Left colon (tissue), 2 donors: Measurements from ENCODE around the gene SERPINB1. TPM values are rescaled to one million over a fixed set of nuclear protein-coding genes. Genes with fewer than 3 reads are reported as not detected.
A peak's percentile ranks its signal among the peaks of the same experiment; 100 is the strongest.

Experiments
- ATAC-seq: fragments of 200-7000 bp; cut with Tn5 transposase; one replicate; pipeline ENCODE4 v1.9.1; 2020; ENCODE audit warnings: mild to moderate bottlenecking, moderate library complexity
- DNase-seq, 2 donors: peaks; one replicate each; pipeline ENCODE4 v3.0.0-alpha.2; 2020
- intact Hi-C, 2 donors: fragments of 100-400 bp; cut with DNase I in 1 of 2; cut with micrococcal nuclease in 1 of 2; formaldehyde crosslinking; loops; one replicate each; pipeline versions ENCODE4 v1.11.2 to v1.14.0; 2022; cut with DNase I, micrococcal nuclease
- microRNA-seq, 2 donors: library from miRNA; unstranded; fragments of <30 nt; microRNA quantifications; one replicate each; pipeline versions ENCODE4 v1.1.0 to v1.2.0, GENCODE V29; 2020
- total RNA-seq, 2 donors: library from RNA; stranded (reverse); fragmentation: NEBNext Ultra II Directional; extraction: Animal tissue kit (Norgen Biotek cat#: 25700); gene quantifications; one replicate each; pipeline ENCODE4 v1.2.1, GENCODE V29; 2021
- donor health status: DM: no; HTN: no; CAD: no.
- donor health status: DM: yes; HTN: yes; CAD: no.

Gene SERPINB1
- total RNA-seq, 2 donors from 2014 or later: 168 to 208 TPM

- peak; percentile 11 for ATAC-seq
- no peak for DNase-seq
- intact Hi-C loops: no loop called here
These were observed 57.6 kb downstream of the SERPINB1 start for GRCh38 chr6:2784061-2784460.

- DNase-seq (peak; percentile 55 to 65), ATAC-seq (peak; percentile 82)
- intact Hi-C loops: no loop called here
These were observed 58.3 kb downstream of the SERPINB1 start for GRCh38 chr6:2783188-2783963.

GRCh38 chr6:2782825-2783187 is 58.9 kb downstream of the SERPINB1 start:
- peak; percentile 1 for ATAC-seq
- DNase-seq: no peak
- intact Hi-C loops: no loop called here

GRCh38 chr6:2782356-2782708 is 59.3 kb downstream of the SERPINB1 start:
- no peak for ATAC-seq
- no peak for DNase-seq
- intact Hi-C loops: no loop called here

Small RNA genes lying within 50 kb of the gene (microRNA-seq; reads per million reads assigned to microRNA genes)
- 0 to 0.53 reads per million in 2 donors for gene MIR4645

Other genes starting within 250 kb of the SERPINB1 start
- under 1 TPM; 0.34 to 0.55 TPM for gene MYLK4, start 90.9 kb downstream of the SERPINB1 start, total RNA-seq
- gene WRNIP1, start 76.5 kb downstream of the SERPINB1 start, total RNA-seq: 10 to 100 TPM; 42.7 to 44.3 TPM
- gene SERPINB9, start 61.4 kb upstream of the SERPINB1 start, total RNA-seq: 1 to 10 TPM; 3.5 to 4.7 TPM
- 100 to 1,000 TPM; 182 to 192 TPM for gene SERPINB6, start 129.7 kb upstream of the SERPINB1 start, total RNA-seq
- gene NQO2, start 158.0 kb upstream of the SERPINB1 start, total RNA-seq: 10 to 100 TPM in 1 of 2 donors, 1 to 10 TPM in 1; 10.0 to 12.2 TPM
- 10 to 100 TPM; 30.2 to 35.0 TPM for gene RIPK1, start 226.6 kb upstream of the SERPINB1 start, total RNA-seq